ENCODE measurements around the gene PRKN. TPM values are rescaled to one million over a fixed set of nuclear protein-coding genes. Genes with fewer than 3 reads are reported as not detected.

Gene PRKN
- total and polyA plus RNA-seq, 2 experiments from 2014 or later: 0.10 to 0.84 TPM

GRCh38 chr6:162343936-162344645 lies 383.5 kb downstream of the PRKN start (continued):
- TF ChIP-seq CTCF (conservative IDR thresholded peaks at IDR 0.05; ENCODE audit: low read depth in 2 of 2): no peak
- no peak for TF ChIP-seq POLR2AphosphoS5 (IDR thresholded peaks at IDR 0.05; ENCODE audit: low read depth)
- no peak for TF ChIP-seq REST (IDR thresholded peaks at IDR 0.05; ENCODE audit: unreplicated experiment)
- TF ChIP-seq ETS1 (IDR thresholded peaks at IDR 0.05): no peak

GRCh38 chr6:162343198-162343935 lies 384.2 kb downstream of the PRKN start:
- H3F3A ChIP-seq (replicated peaks; ENCODE audit: low read depth): no peaks in the 10 kb centered on the region
- no peaks in the 10 kb centered on the region for H4K20me1 ChIP-seq (replicated peaks; ENCODE audit: insufficient read depth)
- H3K27me3 Mint-ChIP-seq (ENCODE audit: insufficient read depth, low read depth, poor library complexity): no peaks in the 10 kb centered on the region
- peak; percentile 95 for ATAC-seq
- H3K4me2 ChIP-seq: no peak overlapping the region
- H3K79me2 ChIP-seq (replicated peaks; ENCODE audit: insufficient read depth): no peaks in the 10 kb centered on the region
- TF ChIP-seq REST (IDR thresholded peaks at IDR 0.05; ENCODE audit: unreplicated experiment): no peak
- peak in 1 of 2 experiments; percentile 34; a peak in 2 of 4 replicates for TF ChIP-seq CTCF (conservative IDR thresholded peaks at IDR 0.05; ENCODE audit: low read depth in 2 of 2)
- no peaks in the 10 kb centered on the region for H3K36me3 ChIP-seq (ENCODE audit: insufficient read depth)
- H3K4me3 ChIP-seq: no peak overlapping the region
- peak; percentile 62 for DNase-seq (ENCODE audit: low spot score)
- no peaks in the 10 kb centered on the region for H3K9me2 ChIP-seq (ENCODE audit: insufficient read depth)
- H3K36me3 Mint-ChIP-seq (ENCODE audit: low read depth): no peaks in the 10 kb centered on the region
- H3K4me1 ChIP-seq (ENCODE audit: insufficient read depth): peaks cover 10% of the 10 kb centered on the region
- H3K4me3 Mint-ChIP-seq: no peak overlapping the region
- peaks cover 9% of the 10 kb centered on the region; the same call in 2 of the 3 replicates for H3K9me3 Mint-ChIP-seq
- peaks cover 16% of the 10 kb centered on the region for H3K4me1 Mint-ChIP-seq
- H3K27me3 ChIP-seq (ENCODE audit: insufficient read depth): no peaks in the 10 kb centered on the region
- no peak overlapping the region for H3K27ac Mint-ChIP-seq
- H2AFZ ChIP-seq: no peak overlapping the region
- no peak overlapping the region for H3K27ac ChIP-seq (ENCODE audit: low read depth)

Data from GM23338 (cell line).